Activated CD4-positive, alpha-beta T cell treated with anti-CD3 and anti-CD28 coated beads, Interleukin-2, Interleukin-4, amounts not matched to agents 100 ng/mL and 50 ng/mL, durations not matched to agents 16 hours and 8 hours (primary cell): Measurements from ENCODE around the gene UTP15.

Source experiments
- DNase-seq: peaks from one replicate; pipeline ENCODE4 v3.0.0-alpha.2; 2020; ENCODE audit warnings: low spot score

The UTP15 gene

GRCh38 chr5:73565139-73565968 is at the start of gene UTP15, which contains the start of gene ANKRA2:
UTP15 (plus strand) TSS chr5:73565743; CDS start chr5:73567345, 1,602 bp downstream.
ANKRA2 (minus strand) TSS chr5:73565639; CDS start chr5:73562881, 2,758 bp downstream.
- DNase-seq: peak; percentile 98

- DNase-seq: peak; percentile 87
Measured at GRCh38 chr5:73519531-73520283, 45.8 kb upstream of the UTP15 start.

- DNase-seq: no peak
Measured at GRCh38 chr5:73522989-73523388, 42.6 kb upstream of the UTP15 start.

DNA sequence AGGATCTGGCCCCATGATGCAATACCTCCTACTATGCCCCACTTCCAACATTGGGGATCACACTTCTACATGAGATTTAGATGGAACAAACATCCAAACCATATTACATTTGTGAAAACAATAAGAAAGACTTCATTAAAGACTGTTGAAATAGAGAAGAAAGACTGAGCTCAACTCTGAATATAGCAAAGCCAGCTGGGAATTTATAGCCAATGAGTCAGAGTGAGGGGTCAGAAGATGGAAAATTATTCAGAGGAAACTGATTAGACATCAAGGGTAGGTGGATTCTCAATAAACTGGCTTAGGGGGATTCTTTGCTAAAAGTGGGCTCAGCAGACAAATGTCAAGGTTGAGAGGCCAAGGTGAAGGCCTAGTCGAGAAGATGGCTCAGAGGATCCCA is 41.7 kb upstream of the UTP15 start:
- no peak for DNase-seq

DNA sequence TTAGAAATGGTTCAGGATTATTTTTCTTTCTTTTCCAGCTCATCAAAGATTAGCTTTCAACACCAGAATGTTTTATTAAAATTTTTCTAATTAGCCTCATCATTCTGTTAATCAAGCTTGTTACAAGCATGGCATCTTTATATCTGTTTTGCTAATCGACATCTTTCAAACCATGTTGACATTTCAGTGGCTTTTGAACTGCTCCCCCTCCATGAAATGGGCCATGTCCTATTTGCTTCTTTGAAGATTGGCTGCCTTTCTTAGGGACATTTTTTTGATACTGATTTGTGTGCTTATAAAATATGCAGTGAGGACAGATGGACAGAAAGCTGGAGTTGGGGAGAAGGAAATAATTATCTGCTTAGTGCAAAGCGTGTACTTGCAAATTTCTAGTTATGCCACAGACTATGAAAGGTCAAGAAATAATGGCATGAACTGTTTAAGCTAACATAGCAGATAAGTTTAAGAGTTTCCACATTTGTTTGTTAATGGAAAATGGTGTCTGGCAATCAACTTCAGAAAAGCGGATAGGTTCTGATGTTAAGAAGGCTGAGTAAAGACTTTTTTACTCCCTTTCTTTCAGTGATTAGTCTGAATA is 39.8 kb upstream of the UTP15 start:
- DNase-seq: no peak

DNA sequence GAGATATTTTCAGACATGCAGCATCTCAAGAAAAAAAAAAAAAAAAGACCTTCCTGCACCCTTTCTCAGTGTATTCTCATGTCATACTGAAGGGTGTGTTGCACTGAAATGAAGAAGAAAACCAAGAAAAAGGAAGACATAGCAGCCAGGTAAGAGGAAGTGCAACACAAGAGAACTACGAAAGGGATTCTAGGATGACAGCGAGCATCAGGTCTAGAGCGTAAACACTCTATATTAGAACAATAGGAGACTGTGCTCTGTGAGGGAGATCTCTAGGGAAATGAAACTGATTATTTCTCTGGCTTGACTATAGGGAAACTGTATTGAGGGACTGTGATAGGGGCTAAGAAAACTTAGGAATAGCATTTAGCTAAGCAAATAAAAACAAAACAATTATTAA is 37.3 kb upstream of the UTP15 start:
- no peak for DNase-seq

GRCh38 chr5:73529081-73529480 is 36.5 kb upstream of the UTP15 start:
- DNase-seq: no peak

DNA sequence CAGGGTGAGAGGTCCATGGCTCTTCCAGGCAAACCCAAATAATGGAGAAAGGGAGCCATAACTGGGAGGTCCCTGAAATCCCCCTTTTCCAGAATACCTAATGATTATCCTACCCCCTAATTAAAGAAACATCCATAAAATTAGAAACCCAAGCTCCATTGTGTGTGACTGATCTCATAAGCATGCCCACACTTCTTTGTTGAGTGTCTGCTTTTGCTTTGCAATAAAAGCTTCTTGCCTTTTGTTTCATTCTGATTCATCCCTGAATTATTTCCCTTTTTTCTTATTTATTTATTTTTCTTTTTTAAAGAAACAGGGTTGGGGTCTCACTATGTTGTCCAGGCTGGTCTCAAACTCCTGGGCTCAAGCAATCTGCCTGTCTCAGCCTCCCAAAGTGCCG is 34.2 kb upstream of the UTP15 start:
- no peak for DNase-seq

- no peak for DNase-seq
Measured at GRCh38 chr5:73532195-73532594, 33.3 kb upstream of the UTP15 start.

DNA sequence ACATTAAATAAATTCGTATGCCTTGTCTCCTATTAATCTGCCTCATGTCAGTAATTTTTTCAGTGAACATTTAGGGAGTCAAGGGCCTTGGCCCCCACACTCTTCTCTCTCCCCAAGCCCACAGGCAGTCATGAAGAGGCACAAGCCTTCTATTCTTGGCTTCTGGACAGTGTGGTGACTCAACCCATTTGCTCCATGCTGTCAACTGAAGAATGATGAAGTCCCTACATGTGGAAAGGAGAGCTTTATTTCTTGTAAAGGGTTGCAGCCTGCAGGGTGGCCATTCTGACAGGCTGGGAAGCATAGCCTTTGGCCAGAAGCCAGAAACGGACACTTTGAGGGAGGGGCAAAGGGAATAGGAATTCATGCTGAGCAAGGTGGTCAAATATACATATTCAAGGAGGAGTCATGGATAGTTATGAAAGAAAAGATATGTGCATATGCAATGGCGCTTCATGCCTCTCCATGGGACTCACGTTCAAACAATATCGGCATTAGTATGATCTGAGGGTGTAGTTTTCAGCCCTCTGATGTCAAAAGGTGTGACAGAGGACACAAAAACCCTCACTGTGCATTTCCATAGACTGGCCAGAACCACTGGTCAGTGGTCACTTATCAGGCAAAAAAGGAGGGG is 31.4 kb upstream of the UTP15 start:
- no peak for DNase-seq

DNA sequence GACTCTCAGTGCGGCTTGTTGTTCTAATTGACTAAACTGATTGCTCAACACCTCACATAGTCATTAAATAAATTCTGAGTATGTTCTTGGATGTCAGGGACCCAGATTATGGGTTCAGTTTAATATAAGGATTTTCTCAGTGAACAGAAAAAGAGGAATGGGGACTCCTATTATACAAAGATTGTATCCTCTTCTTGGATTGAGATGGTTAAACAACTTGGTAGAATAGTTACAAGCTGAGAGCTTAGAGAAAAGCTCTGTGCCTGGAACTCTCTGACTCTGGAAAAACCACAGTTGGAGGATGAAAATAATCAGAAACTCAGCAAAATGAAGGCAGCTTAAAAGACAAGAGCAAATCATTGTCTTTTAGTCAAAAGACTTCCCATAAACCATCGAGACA is 30.6 kb upstream of the UTP15 start:
- no peak for DNase-seq

GRCh38 chr5:73539730-73540129 is 25.8 kb upstream of the UTP15 start:
- DNase-seq: no peak

GRCh38 chr5:73540192-73540591 is 25.4 kb upstream of the UTP15 start:
- no peak for DNase-seq

DNA sequence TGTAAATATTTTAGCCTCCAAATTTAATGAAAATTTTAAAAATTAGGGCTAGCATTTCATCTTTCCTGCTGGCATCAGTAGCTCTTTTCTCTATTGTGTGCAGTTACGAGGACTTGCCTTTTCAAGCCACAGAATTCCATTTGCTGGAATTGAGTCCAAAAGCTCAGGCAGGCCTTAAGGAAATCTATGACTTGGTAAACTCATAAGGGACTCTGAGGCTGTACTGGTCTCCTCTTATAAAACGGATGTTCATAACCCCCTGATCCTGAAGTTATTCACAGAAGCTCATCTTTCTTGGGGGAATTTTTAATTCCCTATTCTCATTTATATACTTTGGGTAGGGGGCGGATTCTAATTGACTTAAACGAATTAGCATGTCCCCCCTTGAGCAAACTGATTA is 23.5 kb upstream of the UTP15 start:
- DNase-seq: no peak

GRCh38 chr5:73544429-73545402 is 20.8 kb upstream of the UTP15 start:
- no peak for DNase-seq

DNA sequence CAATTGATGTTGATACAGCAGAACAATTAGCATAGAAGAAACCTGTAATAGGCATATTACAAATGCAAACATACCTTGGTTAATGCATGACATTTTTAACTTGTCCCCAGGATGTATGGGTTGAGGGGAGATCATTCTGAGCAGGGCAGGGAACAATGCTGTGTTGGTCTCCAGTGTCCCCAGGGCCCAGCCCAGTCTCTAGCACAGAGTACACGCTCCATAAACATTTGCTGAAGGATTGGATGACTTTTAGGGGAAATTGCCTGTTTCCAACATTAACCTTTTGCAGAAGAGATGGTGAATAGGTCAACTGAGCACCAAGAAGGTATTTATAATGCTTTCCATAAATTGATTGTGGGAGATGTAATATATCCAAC is 20.2 kb upstream of the UTP15 start:
- DNase-seq: no peak

DNA sequence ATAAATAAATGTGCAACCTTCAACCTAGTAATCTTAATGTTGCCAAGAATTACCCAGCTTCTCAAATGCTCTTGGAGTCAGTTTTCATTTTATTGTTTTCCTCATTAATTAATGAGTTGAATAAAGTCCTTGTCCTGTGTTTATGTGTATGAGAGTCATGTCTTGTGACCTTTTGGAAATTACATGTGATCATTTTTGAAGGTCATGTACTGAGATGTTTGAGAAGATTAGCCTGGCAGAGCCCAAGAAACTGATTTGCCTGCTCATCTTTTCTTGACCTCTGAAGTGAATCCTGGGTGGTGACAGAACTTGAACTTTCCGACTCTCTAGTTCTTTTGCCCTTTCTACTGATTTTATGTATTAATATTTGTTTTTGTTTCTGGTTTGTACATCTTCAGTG is 15.5 kb upstream of the UTP15 start:
- DNase-seq: no peak

DNA sequence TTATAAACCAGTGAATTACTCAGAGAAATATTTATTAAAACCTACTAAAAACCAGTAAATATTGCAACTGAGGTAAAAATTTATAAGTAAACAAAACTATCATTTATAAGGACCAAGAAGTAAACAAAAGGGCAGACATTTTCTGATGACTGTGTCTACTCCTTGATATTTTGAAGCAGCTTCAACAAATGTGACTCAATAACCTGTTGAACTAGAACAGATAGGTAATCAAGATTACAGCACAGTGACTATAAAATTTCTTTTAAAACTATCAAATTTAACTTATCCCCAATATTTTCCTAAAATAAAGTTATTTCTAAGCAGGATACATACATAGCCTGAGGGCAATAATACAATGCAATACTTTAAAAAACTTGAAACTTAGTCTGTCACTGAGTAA is 12.9 kb upstream of the UTP15 start:
- no peak for DNase-seq

GRCh38 chr5:73558950-73559349 is 6.6 kb upstream of the UTP15 start:
- DNase-seq: no peak

- no peak for DNase-seq
Measured at GRCh38 chr5:73564018-73564417, 1.5 kb upstream of the UTP15 start.

DNA sequence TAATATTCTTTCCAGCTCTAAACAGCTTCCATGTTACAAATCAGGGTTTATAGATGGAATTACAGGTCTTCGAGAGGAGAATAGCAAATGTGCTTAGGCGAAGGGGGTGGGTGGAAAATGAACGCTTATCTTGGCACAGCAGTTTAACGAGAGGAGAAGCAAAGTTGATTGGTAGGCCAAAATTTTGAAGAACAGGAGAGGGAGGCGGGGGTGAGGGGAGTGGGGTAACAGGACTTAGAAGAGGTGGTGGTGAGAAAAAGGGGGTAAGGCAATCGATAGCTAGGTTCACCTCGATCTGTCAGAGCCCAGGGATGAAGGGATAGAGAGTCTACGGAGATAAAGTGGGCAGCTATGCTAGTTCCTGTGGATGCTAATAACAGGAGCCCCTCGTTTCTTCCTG is 868 bp upstream of the UTP15 start:
- no peak for DNase-seq
